GM06990 (cell line): ENCODE results near the gene DNAJC6.

Source experiments
- DNase-seq: peaks from one replicate; pipeline ENCODE4 v3.0.0-alpha.2; 2011; ENCODE audit not compliant: insufficient read length; ENCODE audit errors: extremely low read depth
- H3K27me3 ChIP-seq: replicated peaks from 2 replicates; pipeline ENCODE4 v1.6.0; 2011; ENCODE audit warnings: low read length; ENCODE audit not compliant: control insufficient read depth, insufficient read depth
- H3K36me3 ChIP-seq: 2 replicates; pipeline ENCODE4 v1.5.1; 2011; ENCODE audit warnings: low read length; ENCODE audit not compliant: control insufficient read depth, insufficient read depth
- H3K4me3 ChIP-seq: replicated peaks from 2 replicates; pipeline ENCODE4 v1.5.1; 2011; ENCODE audit warnings: low read depth, mild to moderate bottlenecking, control low read depth, low read length
- CTCF ChIP-seq: IDR thresholded peaks from 2 replicates; pipeline ENCODE4 v1.5.1; 2011; ENCODE audit warnings: low read length, control low read depth, mild to moderate bottlenecking, inconsistent platforms; ENCODE audit not compliant: insufficient read depth, poor library complexity, severe bottlenecking

Gene DNAJC6

GRCh38 chr1:65431111-65431705 lies 121.9 kb downstream of the DNAJC6 start:
- Histone ChIP-seq H3K4me3 (no peak overlapping the region), H3K36me3 (peaks cover 3% of the 10 kb centered on the region), H3K27me3 (no peaks in the 10 kb centered on the region)
- peak; percentile 59 for TF ChIP-seq CTCF
- no peak for DNase-seq

- peaks cover 3% of the 10 kb centered on the region for H3K36me3 ChIP-seq
- no peak overlapping the region for H3K4me3 ChIP-seq
- no peak for DNase-seq
- TF ChIP-seq CTCF = no peak
- H3K27me3 ChIP-seq = no peaks in the 10 kb centered on the region
Measured at GRCh38 chr1:65432918-65433317, 123.6 kb downstream of the DNAJC6 start.

- DNase-seq = no peak
Measured at GRCh38 chr1:65434255-65434654, 124.9 kb downstream of the DNAJC6 start.

GRCh38 chr1:65434760-65435159 lies 125.4 kb downstream of the DNAJC6 start:
- H3K36me3 ChIP-seq = peaks cover 3% of the 10 kb centered on the region
- TF ChIP-seq CTCF = no peak
- no peak for DNase-seq

More at GRCh38 chr1:65434255-65434654, 124.9 kb downstream of the DNAJC6 start:
- no peak overlapping the region for H3K4me3 ChIP-seq
- peaks cover 3% of the 10 kb centered on the region for H3K36me3 ChIP-seq
- TF ChIP-seq CTCF = no peak
- no peaks in the 10 kb centered on the region for H3K27me3 ChIP-seq

GRCh38 chr1:65435987-65436386 lies 126.6 kb downstream of the DNAJC6 start:
- no peaks in the 10 kb centered on the region; the same call in none of the 2 replicates for H3K36me3 ChIP-seq
- no peak overlapping the region for H3K4me3 ChIP-seq
- H3K27me3 ChIP-seq = no peaks in the 10 kb centered on the region
- DNase-seq = no peak
- TF ChIP-seq CTCF = no peak

More at GRCh38 chr1:65434760-65435159, 125.4 kb downstream of the DNAJC6 start:
- Histone ChIP-seq H3K4me3 (no peak overlapping the region), H3K27me3 (no peaks in the 10 kb centered on the region)

GRCh38 chr1:65437616-65438015 lies 128.3 kb downstream of the DNAJC6 start:
- DNase-seq = no peak
- Histone ChIP-seq H3K36me3 (no peaks in the 10 kb centered on the region; the same call in none of the 2 replicates), H3K27me3 (no peaks in the 10 kb centered on the region), H3K4me3 (no peak overlapping the region)
- TF ChIP-seq CTCF = no peak
